Stimulated activated CD4-positive, alpha-beta T cell treated with anti-CD3 and anti-CD28 coated beads, Interleukin-2, amount 100 ng/mL, for 24 hours (primary cell): ENCODE measurements around the gene RNLS.

Source experiments
- DNase-seq, 2 donors: peaks; one replicate each; pipeline ENCODE4 v3.0.0-alpha.2; 2020

Gene RNLS

DNA sequence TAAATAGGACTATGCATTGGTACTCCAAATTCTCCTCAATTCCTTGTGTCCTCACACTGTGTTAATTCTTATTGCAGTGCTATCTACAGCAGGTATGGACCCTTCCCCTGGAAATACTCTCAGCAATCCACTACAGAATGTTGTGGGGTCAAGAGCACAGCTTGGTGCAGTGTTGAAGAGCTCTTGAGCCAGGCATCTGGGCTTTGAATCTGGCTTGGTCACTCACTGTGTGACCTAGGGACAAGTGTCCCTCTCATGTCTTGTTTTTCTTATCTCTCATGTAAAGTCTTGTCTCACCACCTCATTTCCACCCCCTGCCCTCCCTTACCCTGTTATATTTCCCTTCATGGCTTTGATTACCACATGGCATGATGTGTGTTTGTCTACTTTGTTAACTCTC lies 159.4 kb downstream of the RNLS start:
- no peak for DNase-seq

DNA sequence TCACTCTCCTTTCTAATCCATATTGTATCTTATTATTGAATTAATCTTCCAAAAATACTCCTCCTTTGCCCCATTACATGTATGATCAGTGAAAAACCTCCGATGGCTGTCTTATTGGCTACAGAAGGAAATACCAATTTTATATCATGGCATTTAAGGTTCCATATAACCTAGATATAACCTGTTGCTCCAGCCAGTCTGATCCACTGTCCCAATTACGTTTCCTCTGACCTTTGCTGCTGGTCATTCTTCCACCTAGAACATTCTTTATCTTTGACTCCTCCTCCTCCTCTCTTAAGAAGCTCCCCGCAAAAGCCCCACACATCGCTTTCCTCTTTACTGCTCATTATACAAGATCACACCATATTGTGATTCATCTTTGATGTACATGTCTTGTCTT lies 161.5 kb downstream of the RNLS start:
- DNase-seq = no peak

DNA sequence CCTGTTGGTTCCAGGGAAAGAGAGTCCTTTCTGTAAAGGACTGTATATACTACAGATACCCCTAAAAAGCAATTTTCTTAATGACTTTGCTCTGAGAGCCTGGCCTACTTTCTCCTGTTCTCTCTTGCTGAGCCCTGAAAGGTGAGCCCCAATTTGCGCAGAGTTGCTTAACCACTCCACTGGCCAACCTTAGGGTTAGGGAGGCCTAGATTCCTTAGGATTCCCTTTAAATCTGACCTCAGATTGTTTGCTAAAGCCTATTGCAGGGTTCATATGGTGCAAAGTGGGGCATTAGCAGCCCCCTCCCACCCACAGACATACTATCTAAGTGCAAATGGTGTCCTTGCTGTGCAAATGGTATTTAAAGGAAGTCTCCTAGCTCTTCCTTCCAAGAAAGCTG lies 164.2 kb downstream of the RNLS start:
- no peak for DNase-seq

DNA sequence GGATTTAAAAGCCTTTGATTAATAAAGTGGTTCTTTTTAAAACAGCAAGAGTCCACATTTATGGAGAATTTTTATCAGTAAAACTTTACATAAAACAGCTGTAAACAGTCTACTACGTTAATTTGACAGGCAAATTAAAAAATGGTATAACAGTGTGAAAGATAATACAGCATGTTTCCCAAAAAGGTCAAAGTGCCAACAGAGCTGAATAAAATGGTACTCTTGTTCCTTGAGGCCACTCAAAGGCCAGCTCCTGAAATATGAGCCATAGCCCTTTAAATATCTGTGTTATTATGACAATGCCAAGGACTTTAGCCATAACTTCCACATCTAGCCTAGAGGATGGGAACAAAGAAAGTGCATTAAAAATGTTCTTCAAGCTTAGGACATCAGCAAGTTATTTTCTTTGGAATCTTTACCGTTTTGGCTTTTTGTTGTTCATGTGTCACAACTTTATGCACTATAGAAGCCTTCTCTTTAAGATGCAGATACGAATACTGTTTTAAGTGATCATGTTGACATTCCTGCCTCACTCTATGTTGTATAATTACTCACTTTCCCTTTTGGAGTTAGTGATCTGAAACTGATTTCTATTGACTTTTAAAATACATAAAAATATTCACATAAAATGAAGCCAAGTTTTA lies 165.6 kb downstream of the RNLS start:
- DNase-seq = no peak

DNA sequence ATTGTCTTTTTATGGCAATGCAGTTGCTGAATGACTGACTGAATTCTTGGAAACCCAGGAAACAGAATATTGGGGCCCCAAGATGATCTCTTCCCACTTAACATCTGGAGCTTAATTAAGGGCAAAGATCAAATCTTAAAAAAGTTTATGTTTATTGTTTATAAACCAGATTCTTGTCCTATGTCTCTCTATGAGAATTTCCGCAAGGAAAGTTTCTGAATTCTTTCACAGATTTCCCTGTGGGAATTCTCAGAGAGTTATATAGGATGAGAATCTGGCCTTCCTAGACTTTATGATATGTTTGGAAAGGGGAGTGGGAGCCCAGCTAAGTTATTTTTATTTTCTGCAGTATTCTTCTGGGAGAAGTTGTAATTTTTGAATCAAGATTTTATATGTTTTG lies 166.3 kb downstream of the RNLS start:
- no peak for DNase-seq

DNA sequence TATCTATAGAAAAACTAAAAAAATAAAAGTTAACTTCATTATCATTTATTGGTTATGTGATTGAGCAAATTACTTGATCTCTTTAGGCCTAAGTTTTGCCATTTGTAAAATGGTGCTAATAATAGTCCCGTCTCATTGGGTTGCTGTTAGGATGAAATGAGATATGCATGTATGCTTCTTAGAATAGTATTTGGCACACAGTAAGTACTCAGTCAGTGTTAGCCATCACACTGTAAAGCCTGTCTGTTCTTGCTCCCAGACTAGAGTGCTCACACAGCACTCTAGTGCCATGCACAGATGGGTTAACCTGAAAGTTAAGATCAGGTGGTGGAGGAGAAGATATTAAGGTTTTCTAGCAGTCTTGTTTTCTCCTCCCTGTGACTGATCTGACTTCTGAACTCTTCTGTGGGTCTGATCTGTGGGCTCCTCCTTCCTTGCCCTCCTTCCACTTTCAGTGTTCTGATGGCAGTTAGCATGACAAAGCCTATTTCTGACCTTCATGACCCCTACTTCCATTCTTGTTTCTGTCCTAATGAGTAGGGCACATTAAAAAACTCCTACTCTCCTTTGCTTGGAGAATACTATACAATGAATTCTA lies 167.5 kb downstream of the RNLS start:
- no peak for DNase-seq

DNA sequence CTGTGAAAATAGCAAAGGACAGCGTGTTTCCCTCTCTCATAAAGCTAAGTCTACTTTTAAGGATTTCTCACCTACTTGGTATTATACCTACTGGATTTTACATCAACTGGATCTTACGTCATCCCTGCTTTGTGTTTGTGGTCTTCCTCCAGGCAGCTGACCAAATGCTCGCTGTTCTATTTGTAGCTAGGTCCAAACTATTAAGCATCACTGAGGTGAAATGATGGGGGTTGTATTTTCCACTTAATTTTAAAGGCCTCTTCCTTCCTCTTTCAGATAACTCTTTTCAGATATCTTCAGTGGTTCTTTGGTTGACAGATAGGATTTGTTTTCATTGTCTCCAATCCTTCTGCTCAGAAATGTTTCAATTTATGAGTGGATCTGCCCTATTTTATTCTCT lies 169.7 kb downstream of the RNLS start:
- DNase-seq = no peak

DNA sequence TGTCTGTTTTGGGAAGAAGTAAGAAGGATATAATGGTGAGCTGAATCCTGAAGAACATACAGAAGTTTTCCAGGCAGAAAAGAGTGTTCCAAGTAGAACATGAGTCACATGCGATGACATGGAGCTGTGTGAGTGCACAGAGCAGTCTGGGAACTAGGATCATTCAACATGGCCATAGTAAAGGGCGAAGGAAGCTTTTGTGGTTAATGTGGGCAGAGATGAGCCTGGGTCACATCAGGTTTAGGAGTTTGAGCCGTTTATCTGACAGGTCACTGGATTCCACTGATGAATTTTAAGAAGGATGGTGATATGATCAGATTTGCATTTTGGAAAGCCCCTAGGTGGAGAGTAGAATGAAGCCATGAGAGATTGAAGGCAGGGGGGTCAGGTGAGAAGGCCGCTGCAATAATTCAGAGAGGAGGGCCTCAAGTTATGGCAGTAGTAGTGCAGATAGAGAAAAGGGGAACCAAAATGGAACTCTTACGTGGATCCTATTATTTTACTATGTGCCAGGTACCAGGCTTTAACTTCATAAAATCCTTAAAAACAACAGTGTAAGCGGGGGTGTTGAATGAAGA lies 171.3 kb downstream of the RNLS start:
- DNase-seq = no peak

DNA sequence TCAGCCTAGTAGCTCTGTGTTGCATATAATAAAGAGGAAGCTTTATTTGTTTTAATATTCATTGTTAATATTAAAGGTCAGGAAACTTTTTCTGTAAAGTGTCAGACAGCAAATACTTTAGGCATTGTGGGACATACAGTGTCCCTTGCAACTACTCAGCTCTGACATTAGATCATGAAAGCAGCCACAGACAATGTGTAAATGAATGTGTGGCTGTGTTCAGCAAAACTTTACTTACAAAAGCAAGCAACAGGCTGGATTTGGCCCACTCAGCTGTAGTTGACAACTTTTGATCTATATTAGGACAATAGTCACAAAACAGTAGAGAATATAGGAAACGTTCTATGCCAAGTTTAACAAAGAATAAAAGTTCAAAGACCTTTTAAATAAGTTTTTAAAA lies 173.3 kb downstream of the RNLS start:
- DNase-seq = no peak

DNA sequence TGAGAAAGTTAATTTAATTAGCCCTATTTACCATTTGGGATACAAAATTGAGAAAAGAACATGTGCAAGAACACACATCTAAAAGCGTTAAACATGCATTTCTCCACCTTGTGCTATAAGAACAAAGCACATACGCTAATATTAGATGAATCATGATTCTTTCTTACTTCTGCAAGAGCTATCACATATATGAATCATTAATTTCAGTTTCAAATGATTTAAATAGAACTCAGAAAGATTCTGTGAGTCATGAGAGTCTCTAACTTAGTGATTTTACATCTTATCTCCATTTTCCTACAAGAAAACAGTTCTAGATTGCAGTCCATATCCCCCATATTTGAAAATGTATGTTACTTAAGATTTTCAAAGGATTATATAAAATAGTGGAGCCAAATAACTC lies 173.9 kb downstream of the RNLS start:
- no peak for DNase-seq

DNA sequence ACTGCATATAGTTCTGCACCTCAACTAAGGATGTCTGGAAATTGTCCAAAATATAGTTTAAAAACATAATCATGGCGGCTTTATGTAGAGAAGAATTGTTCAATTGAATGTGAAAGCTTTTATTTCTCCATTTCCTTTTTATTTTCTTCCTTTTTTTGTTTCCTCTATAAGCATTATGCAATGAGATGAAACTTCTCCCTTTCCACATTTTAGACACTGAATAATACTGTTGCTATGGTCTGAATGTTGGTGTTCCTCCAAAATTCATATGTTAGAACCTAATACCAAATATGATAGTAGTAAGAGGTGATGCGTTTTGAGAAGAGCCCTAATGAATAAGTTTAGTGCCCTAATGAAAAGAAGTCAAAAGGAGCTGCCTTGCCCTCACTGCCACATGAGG lies 175.0 kb downstream of the RNLS start:
- no peak for DNase-seq

DNA sequence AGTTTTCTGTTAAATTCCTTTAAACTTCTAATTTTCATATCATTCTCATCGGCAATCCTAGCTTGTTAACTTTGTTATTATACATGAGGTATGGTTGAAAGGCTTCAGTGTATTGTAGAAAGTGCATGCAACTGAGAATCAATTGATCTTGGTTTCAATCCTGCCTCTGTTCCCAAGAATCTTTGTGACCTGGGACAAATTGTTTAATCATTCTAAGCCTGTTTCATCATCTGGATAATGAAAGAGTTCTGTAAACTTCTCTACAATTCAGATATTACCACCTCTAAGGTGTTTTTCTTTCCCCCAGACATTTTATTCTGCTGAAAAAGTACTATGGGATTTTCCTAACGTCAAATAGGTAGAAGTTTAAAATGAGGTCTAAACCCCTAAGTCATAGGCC lies 179.0 kb downstream of the RNLS start:
- no peak for DNase-seq

DNA sequence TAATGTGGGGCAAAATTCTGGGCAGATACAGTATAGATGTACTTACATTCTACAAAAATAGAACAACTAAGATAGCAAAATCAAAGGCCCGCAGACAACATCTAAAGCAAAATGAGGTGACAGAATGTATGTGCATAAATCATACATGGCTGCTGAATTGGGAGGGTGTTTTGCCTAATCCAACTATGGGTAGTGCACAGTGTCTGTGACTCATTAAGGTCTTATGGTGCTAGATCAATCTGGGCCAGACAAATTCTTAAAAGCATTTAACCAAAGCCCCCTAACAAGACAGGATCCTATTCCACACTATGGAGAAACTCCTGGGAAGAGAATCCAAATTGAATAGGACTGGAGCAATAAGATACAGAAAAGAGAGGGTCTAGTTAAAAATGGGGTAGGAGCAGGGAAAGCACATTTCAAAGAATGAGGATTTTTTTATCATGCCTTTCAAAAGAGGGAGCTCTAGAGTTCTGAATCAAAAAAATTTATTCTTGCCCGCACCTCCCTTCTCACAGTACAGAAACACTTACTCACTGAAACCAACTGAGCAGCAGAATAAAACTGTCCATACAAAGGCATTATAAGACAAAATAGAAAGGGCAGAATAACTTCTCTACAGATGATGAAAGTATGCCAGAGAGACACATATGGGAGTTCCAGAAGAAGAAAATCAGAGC lies 181.3 kb downstream of the RNLS start:
- no peak for DNase-seq

DNA sequence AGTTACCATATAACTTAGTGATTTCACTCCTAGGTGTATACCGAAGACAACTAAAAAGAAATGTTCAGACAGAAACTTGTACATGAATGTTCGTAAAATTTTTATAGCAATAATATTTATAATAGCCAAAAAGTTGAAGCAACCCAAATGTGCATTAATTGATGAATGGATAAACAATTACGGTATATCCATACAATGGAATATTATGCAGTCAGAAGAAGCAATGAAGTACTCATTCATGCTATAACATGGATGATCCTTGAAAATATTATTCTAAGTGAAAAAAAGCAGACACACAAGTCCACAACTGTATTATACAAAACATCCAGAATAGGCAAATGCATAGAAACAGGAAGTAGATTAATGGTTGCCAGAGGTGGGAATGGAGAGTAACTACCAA lies 183.9 kb downstream of the RNLS start:
- no peak for DNase-seq

DNA sequence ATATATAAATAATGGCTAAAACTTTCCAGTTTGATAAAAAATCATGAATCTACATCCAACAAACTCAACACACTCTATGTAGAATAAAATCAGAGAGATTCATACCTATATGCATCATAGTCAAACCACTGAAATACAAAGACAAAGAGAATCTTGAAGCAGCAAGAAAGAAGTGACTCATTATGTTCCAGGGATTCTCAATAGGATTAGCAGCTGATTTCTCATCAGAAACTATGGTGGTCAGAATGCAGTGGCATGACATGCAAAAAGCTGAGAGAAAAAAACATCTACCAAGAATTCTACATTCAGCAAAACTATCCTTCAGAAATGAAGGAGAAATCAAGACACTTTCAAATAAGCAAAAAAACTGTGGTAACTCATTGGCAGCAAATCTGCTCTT lies 187.4 kb downstream of the RNLS start:
- no peak for DNase-seq

DNA sequence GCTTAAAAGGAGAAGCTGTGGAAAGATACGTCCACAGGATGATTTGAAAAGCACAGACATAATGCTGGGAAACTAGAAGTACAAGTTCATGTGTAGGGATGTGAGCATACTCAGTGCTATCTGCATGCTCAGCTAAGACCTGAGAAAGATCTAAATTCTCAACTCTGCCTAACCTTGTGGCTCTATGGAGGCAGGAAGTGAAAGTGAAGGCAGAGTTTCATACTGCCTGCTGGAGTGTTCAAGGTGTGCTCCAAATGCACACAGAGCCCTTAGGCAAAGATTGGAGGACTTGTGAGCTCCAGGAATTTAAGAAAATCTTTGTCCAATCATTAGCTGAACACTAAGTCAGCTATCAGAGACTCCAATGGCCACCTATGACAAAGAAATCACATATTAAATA lies 190.9 kb downstream of the RNLS start:
- no peak for DNase-seq

DNA sequence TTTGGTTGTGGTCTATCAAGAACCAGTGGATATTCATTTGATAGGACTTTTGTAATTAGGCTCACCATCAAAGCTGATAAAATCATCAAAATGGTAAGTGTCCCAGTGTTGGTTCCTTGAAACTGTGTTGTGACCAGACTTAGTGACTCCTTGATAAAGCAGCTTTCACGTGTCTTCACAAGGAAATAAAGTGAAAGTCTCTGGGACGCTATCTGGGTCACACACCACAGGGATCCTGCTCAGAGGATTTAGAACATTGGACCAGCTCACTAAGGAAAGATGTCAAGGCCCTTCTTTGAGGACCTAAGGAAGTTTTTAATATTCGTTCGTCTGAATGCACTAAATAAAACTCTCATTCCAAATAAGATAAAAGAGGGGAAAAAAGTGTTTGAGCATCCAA lies 193.1 kb downstream of the RNLS start:
- DNase-seq = no peak

DNA sequence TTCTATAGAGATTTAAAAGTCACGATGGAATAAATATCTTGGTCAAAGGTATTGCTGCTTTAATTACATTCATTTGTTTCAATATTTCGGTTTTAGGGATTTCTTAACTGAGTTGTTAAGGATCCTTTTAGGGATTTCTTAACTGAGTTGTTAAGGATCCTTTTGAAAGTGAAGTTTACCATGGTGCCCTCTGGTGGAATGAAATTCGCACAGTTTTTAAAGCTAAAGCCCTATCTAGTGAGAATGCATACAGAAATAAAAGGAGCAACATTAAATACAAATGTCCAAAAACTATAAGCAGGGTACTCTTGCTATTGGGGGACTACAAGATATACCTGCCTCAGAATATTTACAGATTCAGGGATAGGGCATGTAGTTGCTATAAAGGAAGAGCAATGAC lies 193.7 kb downstream of the RNLS start:
- DNase-seq = no peak

DNA sequence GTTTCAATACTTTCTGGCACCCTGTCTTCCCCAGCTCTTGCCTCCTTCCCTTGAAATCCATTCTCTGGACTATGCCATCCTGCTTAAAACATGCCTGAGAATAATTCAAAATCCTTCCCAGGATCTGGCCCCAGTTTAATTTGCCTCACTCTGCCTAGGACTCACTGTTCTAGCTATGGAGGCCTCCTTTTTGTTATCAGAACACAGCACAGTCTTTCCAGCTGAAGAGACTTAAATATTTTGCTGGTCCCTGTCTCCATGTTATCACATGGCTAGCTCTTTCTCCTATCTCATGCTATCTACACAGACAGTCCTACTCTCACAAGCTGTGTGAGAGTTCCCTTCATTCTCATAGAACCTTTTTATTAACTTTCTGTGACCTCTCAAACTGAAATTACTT lies 194.8 kb downstream of the RNLS start:
- DNase-seq = no peak

DNA sequence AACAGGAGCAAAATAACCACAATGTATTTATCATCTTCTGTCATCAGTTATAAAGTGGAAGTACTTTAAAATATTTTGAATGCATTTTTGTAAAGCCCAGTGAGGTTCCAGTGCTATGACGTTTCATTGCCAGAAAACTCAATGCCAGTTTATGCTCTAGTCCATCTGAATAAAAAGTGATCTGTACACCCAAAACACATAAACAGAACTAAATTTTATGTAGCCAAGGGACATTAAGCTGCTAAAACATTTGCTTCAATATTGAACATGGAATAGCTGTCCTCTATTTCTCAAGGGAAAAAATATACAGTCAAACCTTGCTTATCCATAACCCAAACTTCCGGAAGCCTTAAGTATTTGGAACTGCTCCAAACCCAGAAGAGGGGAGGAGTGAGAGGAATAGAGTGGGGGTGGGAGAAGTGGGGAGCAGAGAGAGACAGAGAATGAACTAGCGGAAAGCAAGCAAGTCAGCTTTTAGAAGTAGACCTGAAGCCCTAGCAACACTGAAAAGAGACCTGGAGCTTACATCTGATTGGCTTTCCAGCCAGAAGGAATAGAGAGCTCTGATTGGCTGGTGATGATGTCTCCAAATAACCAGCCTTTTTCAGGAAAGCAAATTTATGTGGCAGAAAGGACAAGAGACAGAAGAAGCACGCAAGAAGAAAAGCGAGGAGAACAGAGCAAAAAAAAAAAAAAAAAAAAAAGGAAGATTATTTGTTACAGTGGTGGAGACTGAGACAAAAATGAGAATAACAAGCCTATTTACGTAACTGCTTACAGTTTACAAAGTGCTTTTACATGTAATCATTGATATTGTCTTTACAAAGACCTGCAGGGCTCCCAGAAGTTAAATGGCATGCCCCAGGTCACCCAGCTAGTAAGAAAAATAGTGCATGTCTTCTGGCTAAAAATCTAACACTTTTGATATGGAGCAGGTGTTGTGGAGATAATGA lies 196.0 kb downstream of the RNLS start:
- DNase-seq = no peak

DNA sequence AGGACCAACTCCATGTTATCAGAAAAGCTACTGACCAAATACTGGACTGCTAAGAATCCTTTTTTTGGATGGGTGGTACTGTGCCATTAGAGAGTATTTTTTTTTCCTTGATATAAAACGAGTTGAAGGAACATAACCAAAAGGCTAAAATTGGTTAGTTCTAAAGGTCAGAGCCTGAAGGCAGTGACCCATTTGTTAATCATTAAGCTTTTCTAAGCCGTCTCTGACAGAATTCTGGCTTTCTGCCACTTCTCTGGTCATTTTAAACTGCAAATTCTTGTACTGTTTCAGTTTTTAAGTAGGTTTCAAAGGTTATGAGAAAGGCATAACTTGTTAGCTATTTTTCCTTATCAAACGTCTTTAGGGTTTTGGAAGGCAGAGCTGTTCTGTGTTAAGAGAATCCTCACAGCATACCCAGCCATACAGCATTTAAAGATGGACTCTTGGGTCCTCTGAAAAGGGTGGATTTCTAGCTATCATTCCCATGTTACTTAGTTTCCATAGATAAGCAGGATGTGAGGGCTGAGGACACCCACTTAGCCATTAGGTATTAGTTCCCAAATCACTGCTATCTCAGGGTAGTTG lies 196.8 kb downstream of the RNLS start:
- DNase-seq = no peak

DNA sequence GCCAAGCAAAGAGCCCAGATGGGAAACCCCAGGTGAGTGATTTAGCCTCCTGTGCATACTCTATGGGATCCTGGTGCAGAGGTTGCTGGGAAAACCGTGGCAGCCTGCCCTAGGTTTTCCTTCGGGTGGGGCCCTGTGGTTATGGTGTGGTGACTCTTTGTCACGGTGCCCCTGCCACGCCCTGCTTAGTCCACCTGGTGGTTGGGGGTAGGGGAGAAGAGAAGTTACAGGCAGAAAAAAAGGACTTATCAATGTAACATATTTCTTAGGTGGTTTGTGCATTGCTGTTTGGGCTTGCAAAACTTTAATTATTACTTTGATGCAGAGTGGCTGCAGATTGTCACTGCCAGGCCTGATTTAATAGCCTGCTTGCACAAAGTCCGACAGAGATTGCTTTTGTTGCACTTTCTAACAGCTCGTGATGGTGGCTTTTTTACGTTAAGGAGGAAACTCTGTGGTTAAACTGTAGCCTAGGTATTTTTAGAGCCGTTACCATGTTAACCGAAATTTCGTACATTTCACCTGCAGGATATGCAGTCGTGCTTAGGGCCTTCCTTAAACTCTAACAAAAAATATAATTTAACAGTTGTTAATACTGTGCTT lies 197.4 kb downstream of the RNLS start:
- peak; percentile 40 for DNase-seq
